ENCODE measurements around the gene LRRC75A.
"Not testable (repeated sequence)": the region's sequence is repeated elsewhere in the genome, so short reads cannot be mapped to it uniquely, and the experiment has no call there.

The LRRC75A gene

GRCh38 chr17:16428098-16428882 lies 63.7 kb downstream of the LRRC75A start:
- no peak for DNase-seq

DNA sequence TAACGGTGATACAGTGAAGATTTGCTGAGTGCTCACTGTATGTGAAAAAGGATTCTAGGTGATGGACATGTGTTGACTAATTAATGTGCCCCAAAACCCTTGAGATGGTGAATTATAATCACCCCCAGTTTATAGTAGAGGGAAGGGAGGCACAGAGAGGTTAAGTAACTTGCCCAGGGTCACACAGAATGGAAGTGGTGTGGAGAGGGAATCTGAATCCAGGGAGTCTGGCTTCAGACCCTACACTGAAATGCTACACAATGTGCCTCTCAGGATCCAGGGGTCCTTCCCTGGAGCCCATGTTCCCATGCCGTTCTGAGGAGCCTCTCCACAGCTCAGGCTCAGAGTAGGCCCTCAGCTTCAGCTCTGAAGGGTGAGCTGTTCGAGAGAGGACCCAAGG lies 65.0 kb downstream of the LRRC75A start:
- DNase-seq, result no peak

DNA sequence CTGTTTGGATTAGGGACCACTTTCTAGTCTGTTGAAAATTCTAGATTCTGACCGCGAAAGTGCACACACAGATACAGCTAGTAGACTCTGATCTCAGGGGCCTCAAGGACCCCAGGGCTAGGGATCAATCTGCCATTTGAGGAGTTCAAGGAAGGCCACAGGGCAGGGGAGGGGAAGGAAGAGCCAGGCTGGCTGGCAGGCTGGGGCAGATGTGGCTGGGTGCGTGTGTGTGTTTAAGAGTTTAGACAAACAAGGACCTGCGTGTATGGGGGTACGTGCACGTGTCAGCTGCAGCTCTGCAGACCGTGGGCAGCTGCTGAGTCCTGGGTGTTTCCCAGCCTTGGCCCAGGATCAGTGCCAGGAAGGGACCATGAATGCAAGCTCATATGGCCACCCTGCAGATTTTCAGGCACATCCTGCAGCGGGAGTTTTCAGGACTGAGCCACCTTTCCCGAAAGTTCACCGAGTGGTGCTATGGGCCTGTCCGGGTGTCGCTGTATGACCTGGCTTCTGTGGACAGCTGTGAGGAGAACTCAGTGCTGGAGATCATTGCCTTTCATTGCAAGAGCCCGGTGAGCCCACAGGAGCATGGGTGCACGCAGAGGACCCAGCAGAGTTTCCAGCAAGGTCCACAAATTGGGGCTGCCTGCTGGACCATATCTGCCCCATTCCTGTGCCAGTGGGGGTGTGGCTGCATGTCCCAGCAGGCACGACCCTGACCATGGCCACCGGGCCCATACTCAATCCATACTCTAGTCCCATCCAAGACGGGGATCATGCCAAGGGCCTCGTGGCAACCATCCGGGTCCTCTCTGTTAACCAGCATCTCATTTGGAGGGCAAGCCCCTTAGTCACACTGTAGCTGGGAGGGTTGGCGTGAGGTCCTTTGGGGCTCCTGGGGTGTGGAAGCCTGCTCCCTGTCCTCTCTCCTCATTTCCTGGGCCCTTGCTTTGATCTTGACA lies 66.0 kb downstream of the LRRC75A start:
- no peak for DNase-seq

GRCh38 chr17:16425202-16425601 lies 66.8 kb downstream of the LRRC75A start:
- no peak for DNase-seq

GRCh38 chr17:16423226-16423872 lies 68.6 kb downstream of the LRRC75A start:
- no peak for DNase-seq

DNA sequence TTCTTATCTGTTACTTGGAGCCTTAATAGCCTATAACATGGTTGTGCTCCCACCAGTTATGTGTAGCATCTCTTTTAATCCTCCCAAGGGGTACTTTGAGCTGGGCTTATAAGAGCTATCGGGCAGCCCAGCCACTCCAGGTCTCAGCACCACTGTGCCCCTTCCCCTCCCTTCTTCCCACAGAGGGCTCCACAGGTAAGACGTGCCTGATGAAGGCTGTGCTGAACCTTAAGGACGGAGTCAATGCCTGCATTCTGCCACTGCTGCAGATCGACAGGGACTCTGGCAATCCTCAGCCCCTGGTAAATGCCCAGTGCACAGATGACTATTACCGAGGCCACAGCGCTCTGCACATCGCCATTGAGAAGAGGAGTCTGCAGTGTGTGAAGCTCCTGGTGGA lies 69.6 kb downstream of the LRRC75A start:
- DNase-seq, result no peak

- DNase-seq, result no peak
Measured at GRCh38 chr17:16419929-16420271, 72.1 kb downstream of the LRRC75A start.

DNA sequence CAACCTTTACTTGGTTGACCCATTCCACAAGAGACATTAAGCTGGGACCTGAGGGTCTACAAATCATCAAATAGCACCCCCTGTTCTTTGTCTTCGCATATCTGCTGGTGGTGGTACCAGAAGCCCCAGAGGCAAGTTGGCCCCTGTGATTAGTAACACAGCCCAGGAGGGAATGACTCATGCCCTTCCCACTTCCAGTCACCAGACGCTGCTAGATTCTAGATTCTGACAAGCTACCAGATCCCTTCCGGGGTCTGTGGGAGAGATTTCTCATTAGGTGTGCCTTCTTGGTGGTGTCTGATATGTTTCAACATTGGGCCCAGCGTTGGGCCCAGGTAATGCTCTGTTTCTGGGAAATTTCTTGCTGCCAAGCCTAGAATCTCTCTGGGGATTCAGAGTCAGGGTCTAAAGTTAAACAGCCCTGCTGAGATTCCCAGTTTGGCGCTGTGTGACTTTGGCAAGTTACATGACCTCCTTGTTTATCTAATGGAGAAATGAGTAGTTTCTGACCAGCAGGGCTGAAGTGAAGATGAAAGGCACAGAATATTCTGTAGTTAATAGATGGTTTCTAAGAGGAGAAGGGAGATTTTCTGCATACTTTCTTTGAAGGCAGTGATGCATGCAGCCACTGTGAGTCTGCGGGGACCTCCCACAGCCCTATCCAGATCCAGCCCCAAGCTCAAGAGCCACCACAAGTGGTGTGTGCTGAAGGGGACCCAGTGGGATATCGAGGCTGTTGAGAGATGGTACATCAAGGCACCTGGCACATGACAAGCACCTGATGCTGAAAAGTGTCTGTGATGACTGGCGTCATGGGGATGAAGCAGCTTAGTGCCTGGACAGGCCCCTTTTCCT lies 72.7 kb downstream of the LRRC75A start:
- DNase-seq, result no peak

- DNase-seq, result no peak
Measured at GRCh38 chr17:16418685-16419068, 73.3 kb downstream of the LRRC75A start.

DNA sequence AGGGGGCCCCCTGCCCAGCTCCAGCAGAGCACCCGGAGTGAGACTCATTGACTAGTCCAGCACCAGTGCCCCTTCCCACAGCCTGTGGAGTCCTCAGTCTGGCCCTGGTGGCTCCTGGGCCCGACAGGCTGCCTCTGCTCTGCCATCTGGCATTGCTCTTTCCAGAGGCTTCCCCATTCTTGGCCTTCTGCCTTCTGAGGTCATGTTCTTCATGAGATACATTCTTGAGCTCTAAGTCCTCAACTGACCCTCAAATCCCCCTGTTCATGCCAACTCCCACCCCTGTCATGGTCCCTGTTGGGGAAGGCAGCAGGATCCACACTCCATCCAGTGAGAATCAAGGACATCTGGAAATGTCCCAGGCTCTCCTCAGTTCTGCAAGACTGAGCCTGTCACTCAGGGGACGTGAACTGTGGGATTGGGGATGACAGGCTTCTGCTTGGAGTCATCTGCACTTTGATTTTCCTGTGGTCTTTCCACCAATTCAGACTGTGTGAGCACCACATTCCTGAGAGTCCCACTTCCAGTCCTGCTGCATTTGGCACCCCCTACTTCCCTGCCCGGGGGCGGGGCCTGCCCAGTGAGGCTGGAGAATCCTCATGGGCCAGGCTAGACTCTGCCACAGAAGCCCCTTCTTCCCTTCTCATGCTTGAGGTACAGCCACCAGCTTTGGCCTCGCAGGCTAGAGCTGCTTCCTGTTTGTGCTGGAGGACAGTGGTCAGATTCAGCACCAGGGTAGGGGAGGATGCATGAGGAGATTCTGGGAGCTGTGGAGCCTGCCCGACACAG lies 73.9 kb downstream of the LRRC75A start:
- DNase-seq, result no peak

GRCh38 chr17:16417399-16417798 lies 74.6 kb downstream of the LRRC75A start:
- no peak for DNase-seq

DNA sequence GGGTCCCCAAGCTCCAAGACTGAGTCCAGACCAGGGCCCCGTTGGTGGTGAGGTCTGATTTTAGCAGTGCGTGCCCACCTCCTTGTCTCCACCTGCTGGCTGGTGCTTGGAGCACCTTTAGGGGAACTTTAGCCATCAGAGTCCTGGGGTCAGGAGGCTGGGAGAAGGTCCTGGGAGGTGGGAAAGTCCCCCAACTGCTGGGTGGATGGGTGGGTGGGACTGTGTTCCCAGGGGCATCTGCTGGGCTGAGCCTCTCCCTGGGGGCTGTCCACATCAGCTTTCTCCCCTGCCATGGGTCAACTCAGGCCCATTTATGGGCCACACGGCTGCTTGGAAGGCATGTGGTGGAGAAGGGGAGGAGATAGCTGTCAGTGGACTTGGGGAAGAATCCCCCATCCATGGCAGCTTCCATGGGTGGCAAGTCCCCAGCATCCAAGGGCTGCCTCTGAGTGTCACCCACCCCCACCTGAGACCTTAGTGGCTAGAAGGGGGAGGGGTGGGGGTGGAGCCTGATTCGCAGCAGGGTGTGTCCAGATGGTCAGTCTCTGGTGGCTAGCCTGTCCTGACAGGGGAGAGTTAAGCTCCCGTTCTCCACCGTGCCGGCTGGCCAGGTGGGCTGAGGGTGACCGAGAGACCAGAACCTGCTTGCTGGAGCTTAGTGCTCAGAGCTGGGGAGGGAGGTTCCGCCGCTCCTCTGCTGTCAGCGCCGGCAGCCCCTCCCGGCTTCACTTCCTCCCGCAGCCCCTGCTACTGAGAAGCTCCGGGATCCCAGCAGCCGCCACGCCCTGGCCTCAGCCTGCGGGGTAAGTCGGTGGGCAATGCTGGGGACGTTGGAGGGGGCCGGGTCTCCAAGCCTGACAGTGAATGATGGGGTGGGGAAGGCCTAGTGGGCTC lies 76.7 kb downstream of the LRRC75A start, which contains the start of gene TRPV2:
Gene TRPV2, plus strand, starts transcription at position 541 of the 894 bp plus-strand sequence. CDS start 2,098 bp downstream, outside the sequence.
- DNase-seq, result no peak

GRCh38 chr17:16407911-16408588 lies 83.9 kb downstream of the LRRC75A start:
- no peak for DNase-seq

GRCh38 chr17:16406742-16407674 lies 85.0 kb downstream of the LRRC75A start:
- DNase-seq, result no peak

DNA sequence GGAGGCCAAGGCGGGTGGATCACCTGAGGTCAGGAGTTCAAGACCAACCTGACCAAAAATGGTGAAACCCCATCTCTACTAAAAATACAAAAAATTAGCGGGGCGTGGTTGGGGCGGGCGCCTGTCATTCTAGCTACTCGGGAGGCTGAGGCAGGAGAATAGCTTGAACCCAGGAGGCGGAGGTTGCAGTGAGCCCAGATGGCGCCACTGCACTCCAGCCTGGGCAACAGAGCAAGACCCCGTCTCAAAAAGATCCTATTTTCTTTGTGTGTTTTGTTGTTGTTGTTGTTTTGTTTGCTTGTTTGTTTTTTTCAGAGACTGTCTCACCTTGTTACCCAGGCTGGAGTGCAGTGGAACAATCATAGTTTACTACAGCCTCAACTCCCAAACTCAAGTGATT lies 88.1 kb downstream of the LRRC75A start:
- not testable (repeated sequence) for DNase-seq

GRCh38 chr17:16398270-16399267 lies 93.4 kb downstream of the LRRC75A start:
- DNase-seq, result no peak

- not testable (repeated sequence) for DNase-seq
Measured at GRCh38 chr17:16396693-16397092, 95.3 kb downstream of the LRRC75A start.
